Activated CD4-positive, alpha-beta T cell treated with anti-CD3 and anti-CD28 coated beads, Interleukin-2, Interleukin-4, amounts not matched to agents 100 ng/mL and 50 ng/mL, durations not matched to agents 16 hours and 8 hours (primary cell): Measurements from ENCODE around the gene PAQR5.
"Not testable (repeated sequence)": the region's sequence is repeated elsewhere in the genome, so short reads cannot be mapped to it uniquely, and the experiment has no call there.

Experiments used
- DNase-seq: peaks from one replicate; pipeline ENCODE4 v3.0.0-alpha.2; 2020; ENCODE audit warnings: low spot score

The PAQR5 gene

GRCh38 chr15:69316291-69316690, 17.6 kb downstream of the PAQR5 start:
- DNase-seq = no peak

- DNase-seq = no peak
These were observed 18.7 kb downstream of the PAQR5 start for GRCh38 chr15:69317392-69317841.

- DNase-seq = no peak
These were observed 19.3 kb downstream of the PAQR5 start for GRCh38 chr15:69318033-69318432.

GRCh38 chr15:69319384-69320375, 21.0 kb downstream of the PAQR5 start:
- DNase-seq = peak; percentile 12

- peak; percentile 58 for DNase-seq
These were observed 22.4 kb downstream of the PAQR5 start for GRCh38 chr15:69320977-69321554.

GRCh38 chr15:69323893-69324430, 25.2 kb downstream of the PAQR5 start:
- DNase-seq = no peak

- no peak for DNase-seq
These were observed 25.9 kb downstream of the PAQR5 start for GRCh38 chr15:69324565-69324964.

- no peak for DNase-seq
These were observed 26.8 kb downstream of the PAQR5 start for GRCh38 chr15:69325456-69325971.

GRCh38 chr15:69328080-69328479, 29.4 kb downstream of the PAQR5 start:
- no peak for DNase-seq

GRCh38 chr15:69328739-69329138, 30.0 kb downstream of the PAQR5 start:
- DNase-seq = no peak

- no peak for DNase-seq
These were observed 38.4 kb downstream of the PAQR5 start for GRCh38 chr15:69337138-69337537.

GRCh38 chr15:69338535-69339213, 40.0 kb downstream of the PAQR5 start:
- DNase-seq = no peak

GRCh38 chr15:69339214-69339543, 40.5 kb downstream of the PAQR5 start:
- DNase-seq = not testable (repeated sequence)

GRCh38 chr15:69340243-69340900, 41.7 kb downstream of the PAQR5 start:
- DNase-seq = no peak

GRCh38 chr15:69341356-69341755, 42.6 kb downstream of the PAQR5 start:
- DNase-seq = no peak

GRCh38 chr15:69342460-69343076, 43.9 kb downstream of the PAQR5 start:
- DNase-seq = no peak

- no peak for DNase-seq
These were observed 44.4 kb downstream of the PAQR5 start for GRCh38 chr15:69343133-69343532.

- DNase-seq = no peak
These were observed 45.5 kb downstream of the PAQR5 start for GRCh38 chr15:69344238-69344637.

GRCh38 chr15:69346112-69346511, 47.4 kb downstream of the PAQR5 start:
- DNase-seq = no peak

GRCh38 chr15:69351333-69351732, 52.6 kb downstream of the PAQR5 start:
- DNase-seq = no peak

GRCh38 chr15:69351884-69352283, 53.2 kb downstream of the PAQR5 start:
- DNase-seq = no peak
